Activated CD4-positive, alpha-beta T cell treated with anti-CD3 and anti-CD28 coated beads, Interleukin-2, amount 50 U/mL, for 24 hours (primary cell): ENCODE measurements around the gene SEMA4C.

Experiments used
- DNase-seq, 2 donors: peaks; one replicate each; pipeline ENCODE4 v3.0.0-alpha.2; 2020; ENCODE audit warnings: low read depth in 1 of 2, low spot score in 1 of 2

SEMA4C gene

DNA sequence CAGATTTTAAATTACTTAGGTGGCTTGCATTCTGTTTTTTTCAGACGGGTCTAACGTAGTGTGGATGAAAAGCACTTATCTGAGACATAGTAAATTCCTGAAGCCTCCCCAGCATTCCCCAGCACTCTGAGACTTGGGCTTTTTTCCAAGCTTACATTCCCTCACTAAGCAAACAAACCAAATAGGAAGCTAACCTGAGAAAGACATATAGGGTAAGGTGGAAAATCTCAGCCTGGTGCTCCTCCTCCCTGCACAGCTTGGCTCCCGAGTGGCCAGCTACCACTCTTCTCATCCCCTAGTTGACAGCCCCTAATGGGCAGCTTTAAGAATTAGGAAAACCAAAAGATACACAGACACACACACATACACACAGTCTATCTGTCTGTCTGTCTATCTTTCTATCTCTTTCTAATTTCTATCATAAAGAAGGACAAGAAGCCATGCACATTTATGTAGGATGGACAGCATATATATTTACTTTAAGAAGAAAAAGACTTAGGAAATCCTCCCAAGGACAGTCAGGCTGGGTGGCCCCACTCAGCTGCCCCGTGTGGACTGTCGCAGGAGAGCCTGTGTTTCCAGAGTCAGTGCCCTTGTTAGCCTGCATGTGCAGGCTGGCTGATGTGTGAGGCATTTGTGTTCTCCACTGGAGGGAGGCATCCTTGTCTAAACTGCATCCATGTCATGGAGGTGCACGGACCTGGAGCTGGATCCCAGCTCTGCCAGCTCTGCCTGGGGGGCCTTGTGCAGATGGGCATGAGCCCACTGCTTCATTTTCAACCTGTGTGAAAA, 45.6 kb downstream of the SEMA4C start:
- no peak for DNase-seq

DNA sequence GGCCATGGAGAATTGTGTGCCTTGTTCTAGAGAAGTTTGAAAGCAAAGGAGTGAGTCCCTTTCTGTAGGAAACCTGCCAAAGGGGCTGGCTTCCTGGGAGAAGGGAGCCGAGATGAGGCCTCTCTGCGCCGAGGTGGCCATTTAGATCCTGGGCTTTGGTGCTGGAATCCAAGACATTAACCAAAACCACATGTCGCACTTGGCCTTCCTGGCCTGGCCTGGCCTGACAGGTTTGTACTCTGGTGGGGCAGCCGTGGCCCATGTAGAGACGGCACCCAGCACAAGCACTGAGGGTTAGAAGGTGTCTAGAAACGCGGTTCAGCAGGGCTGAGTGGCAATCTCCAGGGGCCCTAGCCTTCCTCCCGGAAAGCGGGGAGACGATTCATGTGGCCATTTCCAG, 46.7 kb downstream of the SEMA4C start:
- no peak for DNase-seq

DNA sequence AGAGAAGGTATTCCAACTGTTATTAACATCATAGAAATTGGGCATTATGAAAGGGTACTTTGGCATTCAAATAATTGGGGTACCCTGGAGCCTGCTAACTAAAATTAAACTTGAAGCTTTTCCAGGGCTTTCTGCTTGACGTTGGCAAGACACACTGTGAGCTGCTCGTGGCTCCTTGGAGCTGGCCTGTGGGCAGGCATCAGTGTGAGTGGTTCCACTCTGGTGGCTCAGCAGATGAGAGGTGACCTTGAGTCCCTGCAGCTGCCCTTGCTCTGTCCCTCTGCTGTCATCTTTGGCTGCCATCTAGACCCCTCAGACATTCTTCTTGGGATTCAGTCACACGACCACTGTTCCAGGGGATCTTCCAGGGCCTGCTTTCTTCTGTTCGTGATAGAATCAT, 47.1 kb downstream of the SEMA4C start:
- no peak for DNase-seq

DNA sequence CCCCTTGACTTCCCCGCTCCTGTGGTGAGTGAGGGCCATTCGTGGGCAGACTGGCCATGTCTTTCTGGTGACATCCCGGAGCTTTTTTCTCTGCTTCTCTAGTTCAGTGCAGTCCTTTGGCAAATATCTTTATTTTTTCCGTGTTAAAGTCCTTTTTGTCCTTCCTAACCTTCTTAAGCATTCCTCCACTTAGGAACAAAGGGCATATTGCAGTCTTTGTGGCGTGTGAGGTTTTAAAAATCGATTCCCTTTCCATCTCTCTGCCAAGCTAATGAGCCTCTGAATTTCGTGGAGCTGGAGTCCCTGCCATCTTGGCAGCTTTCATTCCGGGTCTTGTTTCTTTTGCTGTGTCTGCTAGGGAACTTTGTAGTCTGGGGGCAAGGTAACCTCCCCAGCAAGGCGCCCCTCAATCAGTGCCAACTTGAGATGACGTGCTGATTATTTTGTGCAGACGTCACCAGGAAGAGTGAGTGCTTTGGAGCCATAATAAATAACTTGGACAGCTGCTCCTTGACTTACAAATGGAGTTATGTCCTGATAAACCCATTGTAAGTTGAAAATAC, 48.7 kb downstream of the SEMA4C start:
- DNase-seq, result no peak

DNA sequence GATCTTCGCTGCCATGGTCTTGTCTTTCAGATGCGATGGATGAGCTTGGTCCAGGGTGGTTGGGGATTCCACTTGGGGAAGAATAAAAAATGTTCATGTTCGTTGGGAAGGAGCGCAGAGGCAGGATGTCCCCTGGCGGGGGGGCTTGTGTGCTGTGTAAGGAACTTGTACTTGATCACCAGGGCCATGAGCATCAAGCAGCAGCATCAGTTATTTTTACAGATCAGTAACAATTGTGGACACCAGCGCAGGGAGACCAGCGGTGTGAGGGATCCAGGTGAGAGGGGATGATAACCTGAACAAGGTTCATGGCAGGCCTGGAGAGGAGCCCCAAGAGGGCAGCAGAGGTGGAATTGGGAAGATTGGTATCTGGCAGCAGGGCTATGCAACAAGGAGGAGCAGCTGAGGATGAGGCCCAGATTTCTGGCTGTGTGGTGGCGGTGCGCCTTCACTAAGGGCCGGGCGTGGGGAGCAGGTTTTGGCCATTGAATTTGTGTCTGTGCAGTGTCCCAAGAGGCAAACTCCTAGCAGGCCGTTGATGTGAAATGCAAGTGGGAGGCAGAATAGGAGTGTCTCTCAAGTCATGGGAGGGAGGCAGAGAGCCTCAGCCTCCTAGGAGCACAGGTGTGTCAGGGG, 49.9 kb downstream of the SEMA4C start:
- DNase-seq, result no peak

DNA sequence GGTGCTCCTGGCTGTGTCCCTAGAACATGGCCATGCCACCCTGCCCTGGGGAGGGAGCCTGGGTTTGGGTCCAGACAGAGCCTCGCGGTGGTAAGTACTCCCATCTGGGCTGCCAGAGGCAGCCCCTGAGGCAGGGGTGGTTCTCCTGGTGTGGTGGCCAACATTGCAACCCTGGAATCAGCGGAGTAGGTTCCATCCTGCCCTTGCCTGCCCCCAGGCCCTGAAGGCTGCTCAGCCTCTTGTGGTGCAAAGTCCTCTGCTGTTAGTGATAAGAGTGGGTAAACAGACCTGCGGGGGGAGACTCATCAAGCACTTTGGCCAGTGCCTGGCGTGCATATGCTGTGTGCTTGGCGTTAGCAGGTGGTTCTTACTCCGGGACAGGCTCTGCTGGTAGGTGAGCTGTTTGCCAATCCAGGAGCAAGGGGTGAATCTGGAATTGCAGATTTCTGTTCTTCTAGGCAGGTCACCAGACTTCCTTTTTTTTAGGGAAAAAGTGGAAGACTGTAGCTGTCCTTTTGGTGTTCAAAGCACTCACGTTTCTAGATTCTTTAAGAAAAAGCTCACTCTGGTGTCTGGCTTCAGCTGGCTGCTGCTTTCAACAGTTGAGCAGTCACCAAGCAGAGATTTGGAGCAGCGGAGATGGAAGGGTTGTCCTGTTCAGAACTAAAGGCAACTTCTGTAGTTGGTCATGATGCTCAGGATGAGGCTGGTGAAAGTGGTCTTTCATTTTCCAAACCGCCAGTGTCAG, 50.6 kb downstream of the SEMA4C start:
- DNase-seq, result no peak

DNA sequence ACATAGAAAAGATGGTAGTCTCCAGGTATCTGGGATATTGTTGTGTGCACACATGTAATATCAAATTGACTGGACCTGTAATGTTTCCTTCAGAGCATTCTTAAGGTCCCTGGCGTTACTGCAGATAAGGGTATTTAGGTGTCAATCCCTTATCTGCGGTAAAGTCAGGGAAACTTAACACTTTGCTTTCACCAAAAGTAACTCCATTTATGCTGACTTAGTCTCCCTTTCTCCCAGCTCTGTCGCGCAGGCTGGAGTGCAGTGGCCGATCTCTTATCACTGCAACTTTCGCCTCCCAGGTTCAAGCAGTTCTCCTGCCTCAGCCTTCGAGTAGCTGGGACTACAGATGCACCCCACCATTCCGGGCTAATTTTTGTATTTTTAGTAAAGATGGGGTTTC, 52.0 kb downstream of the SEMA4C start:
- DNase-seq, result no peak

DNA sequence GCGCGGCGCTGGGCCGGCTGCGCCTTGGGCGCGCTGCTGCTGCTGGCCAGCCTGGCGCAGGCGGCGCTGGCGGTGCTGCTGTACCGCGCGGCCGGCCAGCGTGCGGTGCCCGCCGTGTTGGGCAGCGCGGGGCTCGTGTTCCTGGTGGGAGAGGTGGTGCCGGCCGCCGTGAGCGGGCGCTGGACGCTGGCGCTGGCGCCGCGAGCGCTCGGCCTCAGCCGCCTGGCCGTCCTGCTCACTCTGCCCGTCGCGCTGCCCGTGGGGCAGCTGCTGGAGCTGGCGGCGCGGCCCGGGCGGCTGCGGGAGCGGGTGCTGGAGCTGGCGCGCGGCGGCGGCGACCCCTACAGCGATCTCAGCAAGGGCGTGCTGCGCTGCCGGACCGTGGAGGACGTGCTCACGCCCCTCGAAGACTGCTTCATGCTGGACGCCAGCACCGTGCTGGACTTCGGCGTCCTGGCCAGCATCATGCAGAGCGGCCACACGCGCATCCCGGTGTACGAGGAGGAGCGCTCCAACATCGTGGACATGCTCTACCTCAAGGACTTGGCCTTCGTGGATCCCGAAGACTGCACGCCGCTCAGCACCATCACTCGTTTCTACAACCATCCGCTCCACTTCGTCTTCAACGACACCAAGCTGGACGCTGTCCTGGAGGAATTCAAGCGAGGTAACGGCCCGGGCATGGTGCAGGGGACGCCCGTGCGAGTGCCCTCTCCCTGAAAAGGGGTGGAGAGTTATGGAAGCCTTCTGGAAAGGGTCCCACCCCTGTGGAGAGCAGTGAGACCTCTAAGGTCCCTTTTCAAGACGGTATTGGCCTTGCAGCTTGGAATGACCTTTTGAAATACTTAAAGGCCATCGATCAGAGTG, 52.8 kb downstream of the SEMA4C start:
- DNase-seq, result no peak

DNA sequence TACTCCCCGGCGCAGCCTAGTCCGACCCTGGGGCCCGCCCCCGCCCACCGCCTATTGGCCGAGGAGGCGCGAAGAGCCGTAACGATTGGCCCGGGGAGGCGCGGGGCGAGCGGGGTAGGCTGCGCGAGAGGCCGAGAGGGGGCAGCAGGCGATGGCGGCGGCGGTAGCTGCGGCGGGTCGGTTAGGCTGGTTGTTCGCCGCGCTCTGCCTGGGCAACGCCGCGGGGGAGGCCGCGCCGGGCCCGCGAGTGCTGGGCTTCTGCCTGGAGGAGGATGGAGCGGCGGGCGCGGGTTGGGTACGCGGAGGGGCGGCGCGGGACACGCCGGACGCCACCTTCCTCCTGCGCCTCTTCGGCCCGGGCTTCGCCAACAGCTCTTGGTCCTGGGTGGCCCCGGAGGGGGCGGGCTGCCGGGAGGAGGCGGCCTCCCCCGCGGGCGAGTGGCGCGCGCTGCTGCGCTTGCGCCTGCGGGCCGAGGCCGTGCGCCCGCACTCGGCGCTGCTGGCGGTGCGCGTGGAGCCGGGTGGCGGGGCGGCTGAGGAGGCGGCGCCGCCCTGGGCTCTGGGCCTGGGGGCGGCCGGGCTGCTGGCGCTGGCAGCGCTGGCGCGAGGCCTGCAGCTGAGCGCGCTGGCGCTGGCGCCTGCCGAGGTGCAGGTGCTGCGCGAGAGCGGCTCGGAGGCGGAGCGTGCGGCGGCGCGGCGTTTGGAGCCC, 53.6 kb downstream of the SEMA4C start, which contains the start of gene CNNM3:
Gene CNNM3 (plus strand): TSS at position 142 of the 709 bp plus-strand sequence. CDS start 10 bp downstream, at position 152.
- DNase-seq, result peak; percentile 89 to 96

DNA sequence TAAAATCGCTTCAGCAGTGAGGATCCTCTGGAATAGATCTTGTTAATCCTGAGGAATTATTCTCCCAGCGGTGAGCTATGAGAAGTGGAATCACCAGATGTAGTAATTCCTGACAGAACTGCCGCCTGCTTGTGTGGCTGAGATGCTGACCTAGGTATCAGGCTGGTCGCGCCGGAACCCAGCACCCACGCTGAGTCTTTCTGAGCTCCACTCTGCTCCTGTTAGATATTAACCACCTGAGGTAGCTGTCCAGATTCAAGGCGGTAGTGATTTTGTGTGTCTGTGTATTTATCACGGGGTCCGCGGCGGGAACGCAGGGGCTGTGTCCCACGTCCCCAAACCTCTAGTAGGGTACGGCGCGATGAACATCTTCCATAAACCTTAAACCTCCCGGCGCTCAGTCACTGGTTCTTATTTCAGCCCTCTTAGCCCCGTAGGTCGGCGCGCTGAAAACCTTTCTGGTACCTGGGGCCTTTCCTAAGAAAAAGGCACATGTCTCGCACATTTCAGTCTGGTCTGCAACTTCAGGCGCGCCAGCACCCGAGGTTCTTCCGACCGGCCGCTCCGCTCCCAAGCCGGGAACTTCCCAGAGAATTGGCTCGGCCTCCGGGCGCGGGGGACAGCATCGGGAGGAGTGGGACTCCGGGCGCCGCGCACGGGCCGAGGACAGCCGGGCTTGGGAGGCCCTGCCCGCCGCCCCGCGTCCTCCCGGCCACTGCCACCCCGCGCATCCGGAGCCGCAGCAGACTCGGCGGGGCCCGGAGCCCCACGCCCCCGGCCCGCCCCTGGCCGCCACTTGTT, 54.4 kb downstream of the SEMA4C start:
- no peak for DNase-seq

DNA sequence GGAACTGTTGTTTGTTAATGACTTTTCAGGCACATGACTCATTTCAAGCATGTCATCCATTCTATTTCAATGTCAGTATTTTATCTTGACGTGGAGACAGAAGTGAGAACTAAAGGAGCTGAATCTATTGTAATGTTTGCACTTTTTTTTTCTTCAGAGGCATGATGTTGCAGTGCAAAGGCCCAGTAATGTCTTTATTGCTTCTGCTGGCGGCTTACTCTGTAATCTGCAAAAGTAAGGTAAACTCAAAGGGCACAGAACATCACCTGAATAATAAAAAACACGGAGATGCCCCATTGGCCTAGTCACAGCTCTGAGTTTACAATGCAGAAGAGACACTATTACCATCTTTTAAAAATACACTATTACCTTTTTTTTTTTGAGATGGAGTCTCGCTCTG, 56.2 kb downstream of the SEMA4C start:
- no peak for DNase-seq

DNA sequence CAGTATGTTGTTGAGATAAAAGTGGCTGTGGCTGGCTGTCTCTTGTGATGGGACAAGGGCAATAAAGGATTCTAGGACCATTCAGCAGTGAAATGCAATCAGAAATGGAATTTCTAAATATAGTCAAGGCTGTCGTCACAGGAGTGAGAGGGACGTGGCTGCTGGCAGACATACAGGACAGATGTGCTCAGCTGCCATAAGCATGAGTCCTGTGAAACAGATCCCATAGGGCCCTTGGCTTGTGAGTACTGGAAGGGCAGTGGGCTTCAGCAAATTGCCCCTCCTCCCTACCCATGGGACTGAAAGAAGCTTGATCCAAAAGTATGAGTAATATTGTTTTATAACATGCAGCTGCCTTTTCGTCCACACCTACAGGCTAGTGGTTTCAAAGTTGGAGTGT, 58.0 kb downstream of the SEMA4C start:
- no peak for DNase-seq

DNA sequence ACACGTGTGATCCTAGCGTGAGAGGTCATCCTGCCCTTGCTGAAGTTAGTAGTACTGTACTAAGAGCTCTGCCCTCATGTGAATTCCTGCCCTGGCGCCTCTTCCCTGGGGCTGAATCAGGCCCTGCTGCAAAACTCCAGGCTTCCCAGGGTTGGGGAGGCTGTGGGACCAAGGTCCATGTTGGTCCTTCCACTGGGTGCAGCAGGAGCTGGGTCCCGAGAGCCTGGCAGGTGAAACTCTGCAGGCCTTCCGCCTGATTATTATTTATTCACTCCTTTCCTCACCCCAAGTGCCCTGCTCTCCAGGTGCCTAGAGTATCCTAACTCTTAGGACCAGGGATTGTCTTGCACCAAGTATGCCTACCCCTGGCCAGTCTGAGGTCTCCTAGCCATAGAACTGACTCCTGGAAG, 59.1 kb downstream of the SEMA4C start:
- no peak for DNase-seq

DNA sequence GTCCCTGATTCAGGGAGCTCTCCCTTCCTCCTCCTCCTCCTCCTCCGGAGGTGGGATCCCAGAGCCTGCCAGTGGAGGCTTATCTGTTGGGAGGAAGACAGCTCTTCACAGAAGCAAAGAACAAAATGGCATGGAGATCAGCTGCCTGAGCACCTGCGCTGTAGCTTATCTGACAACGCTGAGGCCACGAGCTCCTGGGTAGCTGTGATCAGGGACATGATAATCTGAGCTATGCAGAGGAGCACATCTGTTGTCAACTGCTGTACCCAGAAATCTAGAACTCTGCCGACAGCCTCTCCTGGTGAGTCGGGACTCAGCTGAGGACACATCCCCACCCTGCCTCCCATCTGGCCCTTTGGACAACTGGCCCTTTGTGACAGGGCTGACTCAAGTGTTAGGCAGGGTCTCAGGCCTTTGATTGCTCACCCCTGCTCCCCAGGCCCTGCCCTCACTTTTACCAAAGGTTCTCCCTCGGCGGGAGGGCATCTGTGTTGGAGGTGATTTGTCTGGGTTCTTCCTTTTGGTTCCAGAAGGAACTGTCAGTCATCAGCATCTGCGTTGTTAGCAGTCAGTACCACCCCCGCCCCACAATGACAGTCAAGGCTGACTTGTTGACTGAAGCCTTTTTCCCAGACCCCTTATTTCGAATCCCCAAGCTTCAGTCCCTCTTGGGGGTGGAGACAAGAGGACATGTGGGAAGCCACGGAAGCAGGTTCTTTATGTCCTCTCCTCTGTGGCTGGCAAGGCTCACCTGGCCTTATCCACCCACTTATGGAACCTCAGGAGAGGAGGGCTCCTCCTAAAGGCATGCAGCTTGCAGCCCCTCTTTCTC, 59.7 kb downstream of the SEMA4C start:
- no peak for DNase-seq
